Inflammatory macrophage (primary cell): ENCODE data around the gene ZC3H12D.
A peak's percentile ranks its signal among the peaks of the same experiment; 100 is the strongest.
"Not testable (repeated sequence)": the region's sequence is repeated elsewhere in the genome, so short reads cannot be mapped to it uniquely, and the experiment has no call there.

Experiments
- DNase-seq, 2 donors: peaks; one replicate each; pipeline ENCODE4 v3.0.0-alpha.2; 2020 to 2022

ZC3H12D gene

GRCh38 chr6:149457316-149457884 is 27.4 kb downstream of the ZC3H12D start:
- no peak for DNase-seq

- no peak for DNase-seq
Observed at GRCh38 chr6:149456311-149457021, 28.3 kb downstream of the ZC3H12D start.

GRCh38 chr6:149455031-149455732 is 29.6 kb downstream of the ZC3H12D start:
- DNase-seq, result no peak

GRCh38 chr6:149454346-149454848 is 30.4 kb downstream of the ZC3H12D start:
- DNase-seq, result peak; percentile 71 to 73

GRCh38 chr6:149453597-149454345 is 31.0 kb downstream of the ZC3H12D start:
- DNase-seq, result no peak

GRCh38 chr6:149452037-149452939 is 32.5 kb downstream of the ZC3H12D start:
- DNase-seq, result no peak

- no peak for DNase-seq
Observed at GRCh38 chr6:149451376-149452036, 33.3 kb downstream of the ZC3H12D start.

- peak; percentile 12 to 32 for DNase-seq
Observed at GRCh38 chr6:149450679-149451375, 34.0 kb downstream of the ZC3H12D start.

GRCh38 chr6:149449831-149450678 is 34.8 kb downstream of the ZC3H12D start:
- no peak for DNase-seq

GRCh38 chr6:149448821-149449453 is 35.9 kb downstream of the ZC3H12D start:
- DNase-seq, result no peak

GRCh38 chr6:149446791-149447376 is 37.9 kb downstream of the ZC3H12D start:
- no peak for DNase-seq

- no peak for DNase-seq
Observed at GRCh38 chr6:149445573-149445972, 39.2 kb downstream of the ZC3H12D start.

GRCh38 chr6:149445095-149445466 is 39.7 kb downstream of the ZC3H12D start:
- DNase-seq, result no peak

- not testable (repeated sequence) for DNase-seq
Observed at GRCh38 chr6:149444360-149445094, 40.3 kb downstream of the ZC3H12D start.

GRCh38 chr6:149443411-149444181 is 41.2 kb downstream of the ZC3H12D start:
- no peak for DNase-seq

- no peak for DNase-seq
Observed at GRCh38 chr6:149441740-149442139, 43.1 kb downstream of the ZC3H12D start.
